WTC11 (cell line): ENCODE data around the gene CACNA1C. TPM values are rescaled to one million over a fixed set of nuclear protein-coding genes. Genes with fewer than 3 reads are reported as not detected.

Experiments
- ATAC-seq: fragments of 200-7000 bp; cut with Tn5 transposase; 2 replicates; pipeline ENCODE4 v1.10.0; 2021; ENCODE audit warnings: mild to moderate bottlenecking, moderate library complexity
- CTCF ChIA-PET: fragments of 300-600 bp; sonication (Branson Sonifier 250); formaldehyde crosslinking; loops from one replicate; lab custom pipeline; 2021; ENCODE audit warnings: antibody characterized with exemption; lab: Charles Lee
- POLR2A ChIA-PET: fragments of 350-600 bp; sonication (Branson Sonifier 250); formaldehyde crosslinking; loops from one replicate; lab custom pipeline; 2021; ENCODE audit warnings: antibody characterized with exemption; lab: Charles Lee
- DNase-seq: peaks from one replicate; pipeline ENCODE4 v3.0.0; 2021; ENCODE audit warnings: low spot score
- H3K27ac Mint-ChIP-seq: 2 replicates; pipeline ENCODE4 v1.8.0; 2021; ENCODE audit warnings: mixed read lengths
- H3K27me3 Mint-ChIP-seq: 2 replicates; pipeline ENCODE4 v1.8.0; 2021; ENCODE audit warnings: low read depth, mild to moderate bottlenecking, moderate library complexity, mixed read lengths
- H3K36me3 Mint-ChIP-seq: 2 replicates; pipeline ENCODE4 v1.8.0; 2021; ENCODE audit warnings: mixed read lengths
- H3K4me1 Mint-ChIP-seq: 2 replicates; pipeline ENCODE4 v1.8.0; 2022; ENCODE audit warnings: mixed read lengths
- H3K4me3 Mint-ChIP-seq: 2 replicates; pipeline ENCODE4 v1.8.0; 2021; ENCODE audit warnings: mild to moderate bottlenecking, moderate library complexity, mixed read lengths
- H3K9me3 Mint-ChIP-seq: 2 replicates; pipeline ENCODE4 v1.8.0; 2021; ENCODE audit warnings: mixed read lengths
- CREB1 ChIP-seq: sonication (generic); formaldehyde crosslinking; IDR thresholded peaks from 2 replicates; pipeline ENCODE4 v1.8.0; 2023; ENCODE audit warnings: mild to moderate bottlenecking, missing genetic modification reagents
- ETV6 ChIP-seq: sonication (generic); formaldehyde crosslinking; IDR thresholded peaks from 2 replicates; pipeline ENCODE4 v1.8.1; 2022; ENCODE audit warnings: mild to moderate bottlenecking, missing genetic modification reagents
- FOXK1 ChIP-seq: sonication (generic); formaldehyde crosslinking; IDR thresholded peaks from 2 replicates; pipeline ENCODE4 v1.8.0; 2022; ENCODE audit warnings: mild to moderate bottlenecking, moderate library complexity, missing genetic modification reagents
- GTF2I ChIP-seq: fragments of 250-450 bp; sonication (Bioruptor Pico); conservative IDR thresholded peaks from 2 replicates; pipeline ENCODE4 v1.4.0; 2021; ENCODE audit warnings: mild to moderate bottlenecking
- JAZF1 ChIP-seq: fragments of 250-450 bp; sonication (Bioruptor Pico); IDR thresholded peaks from 2 replicates; pipeline ENCODE4 v1.9.0; 2021; ENCODE audit warnings: moderate library complexity, mild to moderate bottlenecking, inconsistent platforms
- RELA ChIP-seq: sonication (generic); formaldehyde crosslinking; IDR thresholded peaks from 2 replicates; pipeline ENCODE4 v1.8.1; 2022; ENCODE audit warnings: missing genetic modification reagents, mild to moderate bottlenecking, borderline replicate concordance
- SMAD3 ChIP-seq: sonication (generic); formaldehyde crosslinking; IDR thresholded peaks from 2 replicates; pipeline ENCODE4 v1.8.0; 2022; ENCODE audit warnings: missing genetic modification reagents, mild to moderate bottlenecking, borderline replicate concordance
- SP1 ChIP-seq: sonication (generic); formaldehyde crosslinking; conservative IDR thresholded peaks from 2 replicates; pipeline ENCODE4 v1.8.1; 2022; ENCODE audit warnings: missing genetic modification reagents
- TCF7 ChIP-seq: sonication (generic); formaldehyde crosslinking; IDR thresholded peaks from 2 replicates; pipeline ENCODE4 v1.8.0; 2022; ENCODE audit warnings: mild to moderate bottlenecking, low read depth, missing genetic modification reagents, moderate library complexity
- TEAD4 ChIP-seq: sonication (generic); formaldehyde crosslinking; IDR thresholded peaks from 2 replicates; pipeline ENCODE4 v1.8.0; 2022; ENCODE audit warnings: mild to moderate bottlenecking, missing genetic modification reagents
- TP53 ChIP-seq: sonication (generic); formaldehyde crosslinking; IDR thresholded peaks from 2 replicates; pipeline ENCODE4 v1.8.1; 2023; ENCODE audit warnings: mild to moderate bottlenecking, missing genetic modification reagents
- ZNF396 ChIP-seq: fragments of 250-450 bp; sonication (Bioruptor Pico); IDR thresholded peaks from 2 replicates; pipeline ENCODE4 v1.8.0; 2021; ENCODE audit warnings: mild to moderate bottlenecking, moderate library complexity, borderline replicate concordance
- total RNA-seq: library from RNA; stranded (reverse); gene quantifications from 3 replicates; pipeline ENCODE4 v1.2.3, GENCODE V29; 2021
- TF ChIP-seq, protein P1 (sequence below): sonication (generic); formaldehyde crosslinking; IDR thresholded peaks from 2 replicates; pipeline ENCODE4 v1.8.0; 2023; ENCODE audit warnings: mild to moderate bottlenecking, missing genetic modification reagents
- TF ChIP-seq, protein P2 (sequence below): sonication (generic); formaldehyde crosslinking; IDR thresholded peaks from 2 replicates; pipeline ENCODE4 v1.8.1; 2023; ENCODE audit warnings: mild to moderate bottlenecking, missing genetic modification reagents, moderate library complexity
- TF ChIP-seq, protein P3 (sequence below): sonication (generic); formaldehyde crosslinking; IDR thresholded peaks from 2 replicates; pipeline ENCODE4 v1.8.0; 2023; ENCODE audit warnings: missing genetic modification reagents
- TF ChIP-seq, protein P4 (sequence below): sonication (generic); formaldehyde crosslinking; IDR thresholded peaks from 2 replicates; pipeline ENCODE4 v1.8.1; 2023; ENCODE audit warnings: mild to moderate bottlenecking, missing genetic modification reagents, moderate library complexity
- TF ChIP-seq, protein P5 (sequence below): fragments of 250-450 bp; sonication (Bioruptor Pico); IDR thresholded peaks from 2 replicates; pipeline ENCODE4 v1.9.0; 2021; ENCODE audit warnings: mild to moderate bottlenecking
- TF ChIP-seq, protein P6 (sequence below): sonication (generic); formaldehyde crosslinking; IDR thresholded peaks from 2 replicates; pipeline ENCODE4 v1.8.0; 2022; ENCODE audit warnings: missing genetic modification reagents
- TF ChIP-seq, protein P7 (sequence below): sonication (generic); formaldehyde crosslinking; IDR thresholded peaks from 2 replicates; pipeline ENCODE4 v1.8.0; 2022; ENCODE audit warnings: mild to moderate bottlenecking, missing genetic modification reagents

The CACNA1C gene
- total RNA-seq, 1 experiment from 2014 or later = 1.7 TPM

DNA sequence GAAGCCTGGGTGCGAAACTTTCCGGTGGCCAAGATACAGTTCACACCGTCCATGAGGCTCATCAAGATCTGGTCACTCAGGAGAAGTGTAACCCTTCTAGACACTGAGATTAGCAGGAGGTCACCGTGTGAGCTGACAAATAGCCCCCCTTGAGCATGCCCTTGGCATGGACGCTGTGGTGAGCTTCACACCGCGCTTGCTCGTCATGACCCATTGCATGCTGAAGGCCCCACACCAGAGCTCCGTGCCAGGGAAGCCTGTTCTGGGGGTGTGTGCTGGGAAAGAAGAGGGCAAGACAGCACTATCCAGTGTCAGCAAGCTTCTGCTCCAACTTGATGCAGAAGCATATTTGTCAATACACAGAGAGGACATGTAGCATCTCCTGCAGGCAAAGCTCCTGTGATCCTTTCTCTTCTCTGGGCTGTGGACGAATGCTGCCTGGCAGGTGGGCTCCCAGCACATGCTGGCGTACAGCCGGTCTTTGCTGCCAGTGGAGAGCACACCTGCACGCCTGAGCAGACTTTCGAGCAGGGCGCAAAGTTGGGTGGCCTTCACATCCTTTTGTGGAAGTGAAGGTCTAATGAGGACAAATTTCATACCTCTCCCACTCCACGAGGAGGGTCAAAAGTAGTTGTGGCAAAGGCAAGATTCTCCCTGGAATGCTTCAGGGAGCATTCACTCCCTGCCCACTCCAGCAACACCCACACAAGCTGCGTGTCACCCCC, 615.1 kb downstream of the CACNA1C start:
- ChIA-PET CTCF (interaction anchor here (1.0 to 1.5 kb wide), 3 partner anchors 15 to 116 kb away, joined by 3 to 4 read pairs (median 3); no protein-coding TSS in a partner anchor), POLR2A (interaction anchor here (0.6 kb wide), 1 partner anchor 1656 kb away, joined by 3 read pairs; no protein-coding TSS in a partner anchor)
- Mint-ChIP-seq H3K27me3 (no peaks in the 10 kb centered on the region), H3K36me3 (no peaks in the 10 kb centered on the region), H3K4me1 (no peaks in the 10 kb centered on the region), H3K4me3 (no peak overlapping the region), H3K9me3 (no peaks in the 10 kb centered on the region), H3K27ac (peak overlapping the region; percentile 11; the same call in 1 of the 2 replicates)
- ATAC-seq = no peak
- TF ChIP-seq CREB1 (CRISPR knock-in tag) = no peak
- TF ChIP-seq, protein P1, sequence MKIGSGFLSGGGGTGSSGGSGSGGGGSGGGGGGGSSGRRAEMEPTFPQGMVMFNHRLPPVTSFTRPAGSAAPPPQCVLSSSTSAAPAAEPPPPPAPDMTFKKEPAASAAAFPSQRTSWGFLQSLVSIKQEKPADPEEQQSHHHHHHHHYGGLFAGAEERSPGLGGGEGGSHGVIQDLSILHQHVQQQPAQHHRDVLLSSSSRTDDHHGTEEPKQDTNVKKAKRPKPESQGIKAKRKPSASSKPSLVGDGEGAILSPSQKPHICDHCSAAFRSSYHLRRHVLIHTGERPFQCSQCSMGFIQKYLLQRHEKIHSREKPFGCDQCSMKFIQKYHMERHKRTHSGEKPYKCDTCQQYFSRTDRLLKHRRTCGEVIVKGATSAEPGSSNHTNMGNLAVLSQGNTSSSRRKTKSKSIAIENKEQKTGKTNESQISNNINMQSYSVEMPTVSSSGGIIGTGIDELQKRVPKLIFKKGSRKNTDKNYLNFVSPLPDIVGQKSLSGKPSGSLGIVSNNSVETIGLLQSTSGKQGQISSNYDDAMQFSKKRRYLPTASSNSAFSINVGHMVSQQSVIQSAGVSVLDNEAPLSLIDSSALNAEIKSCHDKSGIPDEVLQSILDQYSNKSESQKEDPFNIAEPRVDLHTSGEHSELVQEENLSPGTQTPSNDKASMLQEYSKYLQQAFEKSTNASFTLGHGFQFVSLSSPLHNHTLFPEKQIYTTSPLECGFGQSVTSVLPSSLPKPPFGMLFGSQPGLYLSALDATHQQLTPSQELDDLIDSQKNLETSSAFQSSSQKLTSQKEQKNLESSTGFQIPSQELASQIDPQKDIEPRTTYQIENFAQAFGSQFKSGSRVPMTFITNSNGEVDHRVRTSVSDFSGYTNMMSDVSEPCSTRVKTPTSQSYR = no peak
- no peak for TF ChIP-seq TEAD4 (CRISPR knock-in tag)
- TF ChIP-seq, protein P2, sequence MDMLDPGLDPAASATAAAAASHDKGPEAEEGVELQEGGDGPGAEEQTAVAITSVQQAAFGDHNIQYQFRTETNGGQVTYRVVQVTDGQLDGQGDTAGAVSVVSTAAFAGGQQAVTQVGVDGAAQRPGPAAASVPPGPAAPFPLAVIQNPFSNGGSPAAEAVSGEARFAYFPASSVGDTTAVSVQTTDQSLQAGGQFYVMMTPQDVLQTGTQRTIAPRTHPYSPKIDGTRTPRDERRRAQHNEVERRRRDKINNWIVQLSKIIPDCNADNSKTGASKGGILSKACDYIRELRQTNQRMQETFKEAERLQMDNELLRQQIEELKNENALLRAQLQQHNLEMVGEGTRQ = no peak
- no peak for TF ChIP-seq ETV6 (CRISPR knock-in tag)
- no peak for TF ChIP-seq SMAD3 (CRISPR knock-in tag)
- TF ChIP-seq TP53 (CRISPR knock-in tag) = no peak
- DNase-seq = peak; percentile 3

DNA sequence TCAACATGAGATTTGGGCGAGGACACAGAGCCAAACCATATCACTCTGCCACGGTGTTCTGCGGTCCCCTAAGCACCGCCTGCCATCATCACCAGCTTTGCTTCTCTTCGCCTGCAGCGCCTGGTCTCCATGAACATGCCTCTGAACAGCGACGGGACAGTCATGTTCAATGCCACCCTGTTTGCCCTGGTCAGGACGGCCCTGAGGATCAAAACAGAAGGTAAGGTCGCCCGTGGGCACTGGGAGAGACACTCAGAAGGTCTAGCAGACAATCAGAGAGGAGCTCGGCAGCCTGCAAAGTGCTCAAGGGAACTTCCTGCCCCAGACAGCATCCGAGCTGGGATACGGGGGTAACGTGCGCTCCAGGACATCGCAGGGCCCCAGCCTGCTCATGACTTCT, 616.0 kb downstream of the CACNA1C start:
- TF ChIP-seq, protein P3, sequence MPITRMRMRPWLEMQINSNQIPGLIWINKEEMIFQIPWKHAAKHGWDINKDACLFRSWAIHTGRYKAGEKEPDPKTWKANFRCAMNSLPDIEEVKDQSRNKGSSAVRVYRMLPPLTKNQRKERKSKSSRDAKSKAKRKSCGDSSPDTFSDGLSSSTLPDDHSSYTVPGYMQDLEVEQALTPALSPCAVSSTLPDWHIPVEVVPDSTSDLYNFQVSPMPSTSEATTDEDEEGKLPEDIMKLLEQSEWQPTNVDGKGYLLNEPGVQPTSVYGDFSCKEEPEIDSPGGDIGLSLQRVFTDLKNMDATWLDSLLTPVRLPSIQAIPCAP (CRISPR knock-in tag) = no peak
- TF ChIP-seq, protein P4, sequence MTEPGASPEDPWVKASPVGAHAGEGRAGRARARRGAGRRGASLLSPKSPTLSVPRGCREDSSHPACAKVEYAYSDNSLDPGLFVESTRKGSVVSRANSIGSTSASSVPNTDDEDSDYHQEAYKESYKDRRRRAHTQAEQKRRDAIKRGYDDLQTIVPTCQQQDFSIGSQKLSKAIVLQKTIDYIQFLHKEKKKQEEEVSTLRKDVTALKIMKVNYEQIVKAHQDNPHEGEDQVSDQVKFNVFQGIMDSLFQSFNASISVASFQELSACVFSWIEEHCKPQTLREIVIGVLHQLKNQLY (CRISPR knock-in tag) = no peak
- TF ChIP-seq SP1 (CRISPR knock-in tag) (no peak), TCF7 (CRISPR knock-in tag) (no peak)
- CTCF ChIA-PET = interaction anchor here (0.8 to 1.5 kb wide), 3 partner anchors 14 to 115 kb away, joined by 3 to 4 read pairs (median 4); no protein-coding TSS in a partner anchor
- H3K36me3 Mint-ChIP-seq = no peaks in the 10 kb centered on the region
- no peaks in the 10 kb centered on the region for H3K4me1 Mint-ChIP-seq
- POLR2A ChIA-PET = no interaction called here
- ATAC-seq (no peak), DNase-seq (peak; percentile 4)
- no peak overlapping the region for H3K4me3 Mint-ChIP-seq
- H3K9me3 Mint-ChIP-seq = no peaks in the 10 kb centered on the region
- H3K27ac Mint-ChIP-seq = no peak overlapping the region
- no peaks in the 10 kb centered on the region for H3K27me3 Mint-ChIP-seq

DNA sequence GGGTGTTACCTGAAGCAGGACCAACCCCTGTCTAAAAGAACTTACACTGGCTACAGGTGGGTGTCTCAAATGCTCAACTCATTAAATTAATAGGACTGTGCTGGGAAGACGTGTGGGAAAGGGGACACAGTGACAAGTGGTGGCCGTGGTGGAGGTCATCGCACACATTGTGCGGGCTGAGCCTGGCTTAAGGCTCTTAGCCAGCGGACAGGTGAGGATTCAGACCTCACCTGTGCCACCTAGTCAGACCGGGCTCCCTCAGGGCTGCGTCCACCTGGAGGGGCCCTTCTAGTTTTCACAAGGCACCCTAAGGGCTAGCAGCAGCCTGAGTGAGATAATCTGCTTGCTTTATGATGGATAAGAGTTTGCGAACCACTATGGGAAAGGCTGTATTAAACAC, 616.8 kb downstream of the CACNA1C start:
- H3K4me3 Mint-ChIP-seq = no peak overlapping the region
- H3K36me3 Mint-ChIP-seq = no peaks in the 10 kb centered on the region
- ChIA-PET POLR2A (no interaction called here), CTCF (interaction anchor here (1.0 kb wide), 1 partner anchor 13 kb away, joined by 4 read pairs; no protein-coding TSS in a partner anchor)
- no peaks in the 10 kb centered on the region for H3K27me3 Mint-ChIP-seq
- no peak overlapping the region for H3K27ac Mint-ChIP-seq
- no peaks in the 10 kb centered on the region for H3K9me3 Mint-ChIP-seq
- ATAC-seq = no peak
- no peaks in the 10 kb centered on the region; the same call in 1 of the 2 replicates for H3K4me1 Mint-ChIP-seq
- DNase-seq = peak; percentile 1
- no peak for TF ChIP-seq FOXK1 (CRISPR knock-in tag)
- TF ChIP-seq JAZF1 (CRISPR knock-in tag) = no peak
- TF ChIP-seq SMAD3 (CRISPR knock-in tag) = no peak
- TF ChIP-seq GTF2I (CRISPR knock-in tag) = no peak
- TF ChIP-seq ZNF396 (CRISPR knock-in tag) = no peak
- TF ChIP-seq, protein P5, sequence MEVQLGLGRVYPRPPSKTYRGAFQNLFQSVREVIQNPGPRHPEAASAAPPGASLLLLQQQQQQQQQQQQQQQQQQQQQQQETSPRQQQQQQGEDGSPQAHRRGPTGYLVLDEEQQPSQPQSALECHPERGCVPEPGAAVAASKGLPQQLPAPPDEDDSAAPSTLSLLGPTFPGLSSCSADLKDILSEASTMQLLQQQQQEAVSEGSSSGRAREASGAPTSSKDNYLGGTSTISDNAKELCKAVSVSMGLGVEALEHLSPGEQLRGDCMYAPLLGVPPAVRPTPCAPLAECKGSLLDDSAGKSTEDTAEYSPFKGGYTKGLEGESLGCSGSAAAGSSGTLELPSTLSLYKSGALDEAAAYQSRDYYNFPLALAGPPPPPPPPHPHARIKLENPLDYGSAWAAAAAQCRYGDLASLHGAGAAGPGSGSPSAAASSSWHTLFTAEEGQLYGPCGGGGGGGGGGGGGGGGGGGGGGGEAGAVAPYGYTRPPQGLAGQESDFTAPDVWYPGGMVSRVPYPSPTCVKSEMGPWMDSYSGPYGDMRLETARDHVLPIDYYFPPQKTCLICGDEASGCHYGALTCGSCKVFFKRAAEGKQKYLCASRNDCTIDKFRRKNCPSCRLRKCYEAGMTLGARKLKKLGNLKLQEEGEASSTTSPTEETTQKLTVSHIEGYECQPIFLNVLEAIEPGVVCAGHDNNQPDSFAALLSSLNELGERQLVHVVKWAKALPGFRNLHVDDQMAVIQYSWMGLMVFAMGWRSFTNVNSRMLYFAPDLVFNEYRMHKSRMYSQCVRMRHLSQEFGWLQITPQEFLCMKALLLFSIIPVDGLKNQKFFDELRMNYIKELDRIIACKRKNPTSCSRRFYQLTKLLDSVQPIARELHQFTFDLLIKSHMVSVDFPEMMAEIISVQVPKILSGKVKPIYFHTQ (CRISPR knock-in tag) = no peak
- TF ChIP-seq, protein P6, sequence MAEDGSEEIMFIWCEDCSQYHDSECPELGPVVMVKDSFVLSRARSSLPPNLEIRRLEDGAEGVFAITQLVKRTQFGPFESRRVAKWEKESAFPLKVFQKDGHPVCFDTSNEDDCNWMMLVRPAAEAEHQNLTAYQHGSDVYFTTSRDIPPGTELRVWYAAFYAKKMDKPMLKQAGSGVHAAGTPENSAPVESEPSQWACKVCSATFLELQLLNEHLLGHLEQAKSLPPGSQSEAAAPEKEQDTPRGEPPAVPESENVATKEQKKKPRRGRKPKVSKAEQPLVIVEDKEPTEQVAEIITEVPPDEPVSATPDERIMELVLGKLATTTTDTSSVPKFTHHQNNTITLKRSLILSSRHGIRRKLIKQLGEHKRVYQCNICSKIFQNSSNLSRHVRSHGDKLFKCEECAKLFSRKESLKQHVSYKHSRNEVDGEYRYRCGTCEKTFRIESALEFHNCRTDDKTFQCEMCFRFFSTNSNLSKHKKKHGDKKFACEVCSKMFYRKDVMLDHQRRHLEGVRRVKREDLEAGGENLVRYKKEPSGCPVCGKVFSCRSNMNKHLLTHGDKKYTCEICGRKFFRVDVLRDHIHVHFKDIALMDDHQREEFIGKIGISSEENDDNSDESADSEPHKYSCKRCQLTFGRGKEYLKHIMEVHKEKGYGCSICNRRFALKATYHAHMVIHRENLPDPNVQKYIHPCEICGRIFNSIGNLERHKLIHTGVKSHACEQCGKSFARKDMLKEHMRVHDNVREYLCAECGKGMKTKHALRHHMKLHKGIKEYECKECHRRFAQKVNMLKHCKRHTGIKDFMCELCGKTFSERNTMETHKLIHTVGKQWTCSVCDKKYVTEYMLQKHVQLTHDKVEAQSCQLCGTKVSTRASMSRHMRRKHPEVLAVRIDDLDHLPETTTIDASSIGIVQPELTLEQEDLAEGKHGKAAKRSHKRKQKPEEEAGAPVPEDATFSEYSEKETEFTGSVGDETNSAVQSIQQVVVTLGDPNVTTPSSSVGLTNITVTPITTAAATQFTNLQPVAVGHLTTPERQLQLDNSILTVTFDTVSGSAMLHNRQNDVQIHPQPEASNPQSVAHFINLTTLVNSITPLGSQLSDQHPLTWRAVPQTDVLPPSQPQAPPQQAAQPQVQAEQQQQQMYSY (CRISPR knock-in tag) = no peak
- TF ChIP-seq RELA = no peak
- TF ChIP-seq, protein P7, sequence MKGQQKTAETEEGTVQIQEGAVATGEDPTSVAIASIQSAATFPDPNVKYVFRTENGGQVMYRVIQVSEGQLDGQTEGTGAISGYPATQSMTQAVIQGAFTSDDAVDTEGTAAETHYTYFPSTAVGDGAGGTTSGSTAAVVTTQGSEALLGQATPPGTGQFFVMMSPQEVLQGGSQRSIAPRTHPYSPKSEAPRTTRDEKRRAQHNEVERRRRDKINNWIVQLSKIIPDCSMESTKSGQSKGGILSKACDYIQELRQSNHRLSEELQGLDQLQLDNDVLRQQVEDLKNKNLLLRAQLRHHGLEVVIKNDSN (CRISPR knock-in tag) = no peak
